Measurements from ENCODE around the gene NHLH2. TPM values are rescaled to one million over a fixed set of nuclear protein-coding genes. Genes with fewer than 3 reads are reported as not detected.

NHLH2 gene
- not detected in 2 replicates for polyA plus RNA-seq (2012; rRNA removed)
- not detected in 2 replicates for polyA plus RNA-seq (2012; cell fraction: cytosol; rRNA removed)
- polyA plus RNA-seq (2012; cell fraction: nucleus; rRNA removed): 0.01 TPM in 1 of 2 replicates, not detected in the other

- peaks cover 11% of the 10 kb centered on the region for H3K27me3 ChIP-seq (ENCODE audit: insufficient read depth)
- no peaks in the 10 kb centered on the region for H3K36me3 ChIP-seq (replicated peaks in 1 of 2; ENCODE audit: control insufficient read depth in 1 of 2, insufficient read depth in 2 of 2, low read length in 1 of 2)
- TF ChIP-seq USF2 (IDR thresholded peaks at IDR 0.05; ENCODE audit: borderline replicate concordance, low read depth, low read length) (no peak), GATA2 (CRISPR knock-in tag; IDR thresholded peaks at IDR 0.05) (peak; percentile 67), EP300 (IDR thresholded peaks at IDR 0.05; ENCODE audit: borderline replicate concordance in 1 of 2, low read depth in 1 of 2, low read length in 1 of 2) (peak in 1 of 2 experiments; percentile 34; a peak in 1 of 4 replicates), ELF1 (IDR thresholded peaks at IDR 0.05) (no peak), FOSL2 (IDR thresholded peaks at IDR 0.05; ENCODE audit: borderline replicate concordance, low read depth) (no peak)
- H3K4me2 ChIP-seq: no peak within 1 kb of the TSS
- no peak within 1 kb of the TSS for H2AFZ ChIP-seq (ENCODE audit: low read depth)
- peak; percentile 52 for DNase-seq
- H3F3A ChIP-seq (replicated peaks; ENCODE audit: insufficient read depth): no peaks in the 10 kb centered on the region
- no peaks in the 10 kb centered on the region for H3K9me3 ChIP-seq
- no peak within 1 kb of the TSS for H3K27ac ChIP-seq (ENCODE audit: low read depth in 2 of 2, low read length in 1 of 2)
- no peaks in the 10 kb centered on the region for H3K9me2 ChIP-seq
- no peaks in the 10 kb centered on the region for H3K79me2 ChIP-seq (ENCODE audit: insufficient read depth)
- H3K4me1 ChIP-seq (ENCODE audit: control insufficient read depth in 1 of 2, insufficient read depth in 2 of 2, low read depth in 1 of 2, low read length in 1 of 2): peaks cover 0 to 2% of the 10 kb centered on the region in 2 experiments; a peak in 2 of 4 replicates
- ChIA-PET POLR2A (no interaction called here), CTCF (interaction anchor here (0.8 kb wide), 1 partner anchor 180 kb away, joined by 3 read pairs; no protein-coding TSS in a partner anchor)
- 18% methylated on average over 9 of the region's 9 CpGs for WGBS (ENCODE audit: low lambda C conversion rate)
- no peaks in the 10 kb centered on the region for H4K20me1 ChIP-seq (ENCODE audit: insufficient read depth)
- H3K4me3 ChIP-seq (ENCODE audit: low read depth in 2 of 2, low read length in 1 of 2): no peak within 1 kb of the TSS
- H3K9ac ChIP-seq: no peak within 1 kb of the TSS
Measured at GRCh38 chr1:115840605-115841460, at the start of gene NHLH2. TSS of gene NHLH2 (minus strand) at chr1:115841126. CDS start at chr1:115838372, 2,754 bp downstream.

- no peaks in the 10 kb centered on the region for H3F3A ChIP-seq (replicated peaks; ENCODE audit: insufficient read depth)
- no peaks in the 10 kb centered on the region for H3K9me2 ChIP-seq
- H3K4me2 ChIP-seq: no peak overlapping the region
- CTCF ChIA-PET: interaction anchor here (1.3 to 3.0 kb wide), 2 partner anchors 11 to 91 kb away, joined by 3 to 10 read pairs; no protein-coding TSS in a partner anchor
- H4K20me1 ChIP-seq (ENCODE audit: insufficient read depth): no peaks in the 10 kb centered on the region
- DNase-seq: no peak
- no peak overlapping the region for H3K27ac ChIP-seq (ENCODE audit: low read depth in 2 of 2, low read length in 1 of 2)
- H3K4me1 ChIP-seq (ENCODE audit: control insufficient read depth in 1 of 2, insufficient read depth in 2 of 2, low read depth in 1 of 2, low read length in 1 of 2): no peaks in the 10 kb centered on the region
- no peak overlapping the region for H2AFZ ChIP-seq (ENCODE audit: low read depth)
- no peaks in the 10 kb centered on the region for H3K36me3 ChIP-seq (replicated peaks in 1 of 2; ENCODE audit: control insufficient read depth in 1 of 2, insufficient read depth in 2 of 2, low read length in 1 of 2)
- H3K79me2 ChIP-seq (ENCODE audit: insufficient read depth): no peaks in the 10 kb centered on the region
- no peaks in the 10 kb centered on the region for H3K27me3 ChIP-seq (ENCODE audit: insufficient read depth)
- TF ChIP-seq TCF12 (IDR thresholded peaks at IDR 0.05) (no peak), RAD21 (IDR thresholded peaks at IDR 0.05; ENCODE audit: low read length) (no peak), MEF2A (IDR thresholded peaks at IDR 0.05; ENCODE audit: borderline replicate concordance, low read depth) (no peak), POLR2AphosphoS5 (IDR thresholded peaks at IDR 0.05; ENCODE audit: low read depth, low read length) (no peak), NRF1 (IDR thresholded peaks at IDR 0.05; ENCODE audit: low read depth, low read length) (no peak), GABPA (IDR thresholded peaks at IDR 0.05; ENCODE audit: low read depth) (no peak), CHD2 (IDR thresholded peaks at IDR 0.05; ENCODE audit: low read length, partially characterized antibody) (no peak), SIN3A (IDR thresholded peaks at IDR 0.05; ENCODE audit: borderline replicate concordance, low read depth, low read length) (no peak)
- WGBS (ENCODE audit: low lambda C conversion rate): 28% methylated on average over 4 of the region's 4 CpGs
- no peak overlapping the region for H3K4me3 ChIP-seq (ENCODE audit: low read depth in 2 of 2, low read length in 1 of 2)
- no peaks in the 10 kb centered on the region for H3K9me3 ChIP-seq
- POLR2A ChIA-PET: no interaction called here
- H3K9ac ChIP-seq: no peak overlapping the region
Measured at GRCh38 chr1:115890580-115890979, 49.7 kb upstream of the NHLH2 start.
